RKO (cell line): ENCODE data around the gene TSR2.
"Not testable (repeated sequence)": the region's sequence is repeated elsewhere in the genome, so short reads cannot be mapped to it uniquely, and the experiment has no call there.

Source experiments
- DNase-seq: peaks from one replicate; pipeline ENCODE4 v3.0.0-alpha.2; 2016; ENCODE audit warnings: low spot score

Gene TSR2

GRCh38 chrX:54473993-54474859 lies 34.0 kb downstream of the TSR2 start:
- DNase-seq, result no peak

DNA sequence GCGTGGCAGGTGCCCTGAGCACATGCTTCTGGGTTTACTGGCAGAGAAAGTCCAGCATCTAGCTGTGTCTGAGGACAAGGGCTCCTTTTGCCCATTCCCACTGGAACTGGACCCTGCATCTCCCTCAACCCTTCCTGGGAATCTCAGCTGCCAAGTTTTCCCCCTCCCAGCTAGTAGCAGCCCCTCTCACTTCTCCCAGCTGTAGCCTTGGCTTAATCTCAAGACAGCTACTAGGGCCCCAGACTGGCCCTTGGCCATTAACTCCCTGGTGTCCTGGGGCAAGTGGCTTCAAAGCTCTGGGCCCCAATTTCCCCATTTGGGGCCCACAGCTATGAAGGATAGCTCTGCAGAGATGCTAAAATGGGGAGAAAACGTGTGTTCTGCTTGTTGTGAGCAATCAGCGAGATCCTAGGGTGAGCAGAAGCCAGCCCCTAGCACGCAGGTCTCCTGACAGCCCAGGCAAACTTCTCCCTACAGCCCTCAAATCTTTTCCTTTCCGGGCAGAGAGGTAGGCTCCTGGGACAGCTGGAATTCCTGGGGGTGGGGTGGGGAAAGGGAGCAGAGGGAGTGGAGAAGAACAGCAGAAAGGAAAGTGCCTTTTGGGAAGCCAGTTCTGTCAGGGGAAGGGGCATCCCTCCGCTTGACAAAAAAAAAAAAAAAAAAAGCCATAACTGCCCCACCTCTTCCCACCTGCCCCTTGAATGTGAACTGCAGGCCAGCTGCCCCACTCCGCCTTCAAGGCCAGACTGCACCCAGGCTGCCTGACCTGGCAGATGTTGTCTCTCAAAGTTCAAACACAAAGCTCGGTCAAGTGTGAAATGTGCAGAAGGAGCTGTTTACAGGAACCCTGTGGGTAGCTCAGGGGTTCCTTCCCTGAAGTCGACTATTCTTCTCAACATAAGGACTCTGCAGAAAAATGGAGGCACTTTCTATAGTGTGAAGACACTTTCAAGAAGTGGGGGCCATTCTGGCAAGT lies 39.2 kb downstream of the TSR2 start:
- no peak for DNase-seq

- DNase-seq, result no peak
These were observed 42.8 kb downstream of the TSR2 start for GRCh38 chrX:54482839-54483593.

DNA sequence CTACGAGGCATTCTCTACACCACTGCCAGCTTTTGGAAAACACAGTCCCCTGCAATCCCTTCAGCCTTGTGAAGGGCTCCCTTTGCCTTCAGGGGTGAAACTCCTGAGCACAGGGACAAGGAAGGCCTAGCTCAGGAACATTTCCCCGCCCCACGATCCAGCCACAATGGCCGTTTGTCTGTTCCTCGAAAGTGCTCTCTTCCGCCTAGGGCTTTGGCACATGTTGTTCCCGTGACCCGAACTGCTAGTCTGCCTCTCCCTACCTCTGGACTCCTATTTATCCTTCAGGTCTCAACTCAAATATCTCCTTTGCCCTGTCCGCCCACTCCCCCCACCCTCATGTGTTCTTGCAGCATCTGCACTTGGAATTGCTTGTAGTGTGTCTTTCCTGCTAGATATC lies 43.7 kb downstream of the TSR2 start:
- DNase-seq, result no peak

GRCh38 chrX:54484666-54485065 lies 44.5 kb downstream of the TSR2 start:
- no peak for DNase-seq

- DNase-seq, result not testable (repeated sequence)
These were observed 49.6 kb downstream of the TSR2 start for GRCh38 chrX:54489819-54490218.

DNA sequence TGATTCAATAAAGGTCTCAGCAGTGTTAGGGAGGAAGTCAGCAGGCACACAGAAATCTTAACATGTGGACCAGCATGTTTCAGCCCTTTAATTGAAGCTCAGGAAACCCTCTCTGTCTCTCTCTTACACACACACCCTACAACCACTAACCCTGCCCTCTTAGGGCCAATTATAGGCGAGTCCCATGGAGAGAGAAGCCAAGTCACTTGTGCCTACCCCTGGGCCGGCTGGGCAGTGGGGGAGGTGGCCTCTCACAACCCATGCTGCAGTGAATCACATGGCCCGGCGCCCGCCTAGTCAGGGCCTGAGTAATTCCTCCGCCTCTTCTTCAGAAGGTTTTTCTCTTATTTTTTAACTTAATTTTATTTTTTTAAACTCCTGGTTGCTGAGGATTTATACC lies 52.1 kb downstream of the TSR2 start:
- DNase-seq, result peak; percentile 83

DNA sequence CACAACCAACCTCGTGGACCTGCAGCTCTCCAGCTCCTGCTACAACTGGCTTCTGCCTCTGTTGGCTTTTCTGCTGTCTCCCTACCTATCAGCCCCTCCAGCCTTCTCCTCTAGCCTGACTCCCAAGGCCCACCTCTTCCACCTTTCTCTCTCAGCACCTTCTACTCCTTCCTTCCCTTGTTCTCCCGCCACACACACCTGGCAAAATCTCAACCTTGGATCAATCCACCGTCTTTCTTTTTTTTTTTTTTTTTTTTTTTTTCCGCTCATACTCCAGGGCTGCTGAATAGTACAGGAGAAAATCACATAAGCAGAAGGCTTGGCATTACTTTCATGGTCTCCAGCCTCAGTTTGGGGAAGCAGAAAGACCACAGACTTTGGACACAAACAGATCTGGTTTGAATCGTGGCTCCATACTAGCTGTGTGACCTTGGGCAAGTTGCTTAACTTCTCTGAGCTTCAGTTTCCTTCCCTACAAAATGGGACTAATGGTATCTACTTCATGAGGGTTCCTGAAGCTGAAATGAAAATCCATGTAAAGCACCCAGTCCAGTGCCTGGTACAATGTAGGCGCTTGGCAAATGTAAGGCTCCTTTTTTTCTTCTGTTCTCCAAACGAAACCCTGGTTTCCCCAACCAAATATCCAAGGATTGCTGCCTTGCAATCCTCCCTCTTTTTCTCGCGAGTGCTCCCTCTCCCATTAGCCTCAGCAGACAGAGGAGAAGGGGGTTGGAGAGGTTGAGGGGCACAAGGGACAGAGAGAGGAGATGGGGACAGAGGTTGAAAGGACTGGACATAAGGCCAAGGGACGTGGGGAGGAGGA lies 54.2 kb downstream of the TSR2 start:
- peak; percentile 24 for DNase-seq
